Heart right ventricle (tissue), 16 donors: ENCODE measurements around the gene COL5A2. TPM values are rescaled to one million over a fixed set of nuclear protein-coding genes. Genes with fewer than 3 reads are reported as not detected.

Experiments
- ATAC-seq, 8 donors: fragments of 200-7000 bp; cut with Tn5 transposase; one replicate each; pipeline ENCODE4 v1.9.1; 2020; ENCODE audit warnings: mild to moderate bottlenecking in 8 of 8, moderate library complexity in 8 of 8, moderate number of reproducible peaks in 1 of 8
- DNase-seq, 2 donors: peaks; one replicate each; pipeline ENCODE4 v3.0.0-alpha.2; 2020
- H3K27ac ChIP-seq, 10 donors: fragments of 200-600 bp; sonication (generic) in 2 of 10; one replicate each; pipeline versions ENCODE4 v1.5.0 to v1.8.0; 2020 to 2022; ENCODE audit warnings: mild to moderate bottlenecking in 3 of 10
- H3K27me3 ChIP-seq, 7 donors: fragments of 200-600 bp; one replicate each; pipeline ENCODE4 v1.8.0; 2021 to 2022; ENCODE audit warnings: mild to moderate bottlenecking in 2 of 7
- H3K36me3 ChIP-seq, 9 donors: fragments of 200-600 bp; sonication (generic) in 1 of 9; one replicate each; pipeline versions ENCODE4 v1.5.0 to v1.8.0; 2020 to 2022; ENCODE audit warnings: mild to moderate bottlenecking in 2 of 9
- H3K4me1 ChIP-seq, 9 donors: fragments of 200-600 bp; sonication (generic) in 1 of 9; one replicate each; pipeline versions ENCODE4 v1.5.0 to v1.8.0; 2020 to 2022; ENCODE audit warnings: mild to moderate bottlenecking in 4 of 9
- H3K4me3 ChIP-seq, 10 donors: fragments of 200-600 bp; sonication (generic) in 2 of 10; one replicate each; pipeline versions ENCODE4 v1.5.0 to v1.8.0; 2020 to 2022; ENCODE audit warnings: mild to moderate bottlenecking in 7 of 10, moderate library complexity in 2 of 10
- H3K9me3 ChIP-seq, 11 donors: fragments of 200-600 bp in 10 of 11; sonication (generic) in 2 of 11; one replicate each; pipeline versions ENCODE4 v1.5.0 to v1.8.0; 2013 to 2022; ENCODE audit warnings: mild to moderate bottlenecking in 2 of 11, control low read depth in 1 of 11, moderate library complexity in 1 of 11
- CTCF ChIP-seq, 9 donors: fragments of 200-600 bp; sonication (generic) in 2 of 9; IDR thresholded peaks; one replicate each; pipeline versions ENCODE4 v1.5.0 to v1.8.0; 2021 to 2022; ENCODE audit warnings: antibody characterized with exemption in 9 of 9, mild to moderate bottlenecking in 5 of 9, moderate library complexity in 1 of 9
- WGBS, 2 donors: extraction: QIAGEN DNeasy Blood & Tissue Kit; methylation state at CpG; one replicate each; pipeline ENCODE4 v1.1.7; 2013; ENCODE audit warnings: inconsistent platforms in 1 of 2; 5-methylcytosine and 5-hydroxymethylcytosine counted together
- intact Hi-C, 10 donors: fragments of 100-400 bp; cut with DNase I; formaldehyde crosslinking; loops; one replicate each; pipeline versions ENCODE4 v1.11.1 to v1.14.2; 2022
- polyA plus RNA-seq, 2 donors: library from polyadenylated mRNA; stranded (reverse); fragments of 200-250 nt; gene quantifications; one replicate each; pipeline ENCODE4 v1.2.3, GENCODE V29; 2013
- total RNA-seq, 10 donors: library from RNA; stranded (reverse); fragmentation: NEBNext Ultra II Directional in 3 of 10; extraction: Animal tissue kit (Norgen Biotek cat#: 25700) in 3 of 10; gene quantifications; one replicate each; pipeline versions ENCODE4 v1.2.1 to v1.2.4, GENCODE V29; 2021 to 2023
- donor health status: Arrhythmogenic right ventricular cardiomyopathy.
- donor health status: ischemic (EF 13 %, LVEDD 7.1; RV severe dilation, severe dysfunction).
- donor health status: healthy with polysubstance abuse.
- donor health status: DM: no; HTN: yes; CAD: no.
- donor health status: DM: no; HTN: no; CAD: no.
- donor health status: ischemic (EF 25% LVEDD 6.9; RV normal size, moderate dysfunction).
- donor health status: ischemic (EF 25% LVEDD 5.7; RV mildly dilated, moderate dysfunction).
- donor health status: healthy.
- donor health status: DM: yes; HTN: yes; CAD: no.
- donor health status: Ischemic cardiomyopathy.
- donor health status: ischemic (EF 35%, LVEDD 5.7; RV mildly dilated, moderate dysfunction).
- donor health status: nonischemic (EF 11% LVEDD 7.7; RV severe dilation, severe dysfunction).
- donor health status: DM: yes; HTN: yes; CAD: no.
- donor health status: PGD.
- donor health status: ischemic (EF 29% LVEDD 5.4; RV normal size, mild dysfunction).
- donor health status: nonischemic (EF 23%, LVEDD 6.1; RV moderate dilation, normal function).

The COL5A2 gene
- total and polyA plus RNA-seq, 12 donors, result 4.8 to 44.7 (median 8.7) TPM

GRCh38 chr2:189151906-189152305, 27.7 kb downstream of the COL5A2 start:
- H3K27ac ChIP-seq, result peak overlapping the region in 5 of 10 donors; percentile 15 to 56 (median 16)
- intact Hi-C loops, result loop anchor here in 1 of 10 donors (10.0 kb wide), 1 partner anchor 133 kb away; no protein-coding TSS in a partner anchor
- H3K36me3 ChIP-seq, result no peaks in the 10 kb centered on the region
- TF ChIP-seq CTCF (IDR thresholded peaks at IDR 0.05), result no peak
- ATAC-seq (no peak), DNase-seq (no peak)
- peaks cover 0 to 30% (median 14%) of the 10 kb centered on the region in 9 donors for H3K4me1 ChIP-seq
- no peak overlapping the region for H3K4me3 ChIP-seq
- H3K9me3 ChIP-seq, result no peaks in the 10 kb centered on the region
- no peaks in the 10 kb centered on the region for H3K27me3 ChIP-seq

DNA sequence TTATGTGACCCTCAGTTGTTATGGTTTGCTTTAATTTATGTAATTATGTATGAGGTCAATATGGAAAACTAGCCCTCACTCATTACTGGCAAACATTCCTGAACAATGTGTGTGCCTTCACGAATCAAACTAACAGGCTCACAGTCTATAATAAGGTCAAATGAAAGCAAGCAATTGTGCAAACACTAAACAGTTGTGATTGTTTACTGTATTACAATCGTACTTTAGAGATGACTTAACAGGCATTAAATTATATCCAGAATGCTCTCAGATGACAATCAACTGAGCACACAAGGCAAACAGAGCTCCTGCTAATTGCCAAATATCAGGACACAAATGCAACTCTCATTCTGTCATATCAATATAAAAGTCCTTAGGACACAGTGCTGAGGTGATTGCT, 29.5 kb downstream of the COL5A2 start:
- no peak for TF ChIP-seq CTCF (IDR thresholded peaks at IDR 0.05)
- Histone ChIP-seq H3K27me3 (no peaks in the 10 kb centered on the region), H3K36me3 (no peaks in the 10 kb centered on the region), H3K27ac (no peak overlapping the region), H3K4me3 (no peak overlapping the region), H3K4me1 (peaks cover 0 to 36% (median 17%) of the 10 kb centered on the region in 9 donors), H3K9me3 (no peaks in the 10 kb centered on the region)
- WGBS, 2 donors, result 17 to 20% methylated on average over 2 of the region's 2 CpGs
- DNase-seq (no peak), ATAC-seq (no peak)
- intact Hi-C loops, result loop anchor here in 1 of 10 donors (10.0 kb wide), 1 partner anchor 135 kb away; no protein-coding TSS in a partner anchor

- H3K4me3 ChIP-seq, result no peak overlapping the region
- peaks cover 0 to 30% (median 11%) of the 10 kb centered on the region in 9 donors for H3K4me1 ChIP-seq
- no peak for TF ChIP-seq CTCF (IDR thresholded peaks at IDR 0.05)
- WGBS, 2 donors, result 91 to 98% methylated on average over 1 of the region's 1 CpG
- ATAC-seq (no peak), DNase-seq (no peak)
- intact Hi-C loops, result no loop called here
- H3K27me3 ChIP-seq, result no peaks in the 10 kb centered on the region
- H3K9me3 ChIP-seq, result no peaks in the 10 kb centered on the region
- H3K27ac ChIP-seq, result no peak overlapping the region
- no peaks in the 10 kb centered on the region for H3K36me3 ChIP-seq
These were observed 31.6 kb downstream of the COL5A2 start for GRCh38 chr2:189147989-189148388.

DNA sequence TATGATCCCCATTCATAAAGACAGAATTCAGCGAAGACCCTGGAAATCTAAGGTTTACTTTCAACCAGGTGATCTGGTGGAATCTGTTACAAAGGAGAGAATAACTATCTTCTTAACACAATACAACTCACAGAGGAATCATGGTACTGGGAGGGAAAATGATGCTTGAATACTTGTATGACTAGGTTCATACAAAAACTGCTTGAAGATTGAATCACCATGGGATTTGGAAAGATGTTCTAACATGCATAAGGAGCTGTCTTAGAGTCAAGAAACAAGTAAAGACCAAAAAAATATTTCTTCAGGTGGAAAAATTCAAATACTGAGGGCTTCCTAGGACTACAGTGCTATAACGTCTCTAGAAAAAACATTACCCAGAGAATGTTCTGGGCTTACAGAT, 32.2 kb downstream of the COL5A2 start:
- TF ChIP-seq CTCF (IDR thresholded peaks at IDR 0.05), result no peak
- H3K9me3 ChIP-seq, result no peaks in the 10 kb centered on the region
- H3K4me3 ChIP-seq, result no peak overlapping the region
- WGBS, 2 donors, result 89 to 90% methylated on average over 2 of the region's 2 CpGs
- no peak overlapping the region for H3K27ac ChIP-seq
- ATAC-seq, result no peak
- no peaks in the 10 kb centered on the region for H3K27me3 ChIP-seq
- no peak for DNase-seq
- H3K36me3 ChIP-seq, result no peaks in the 10 kb centered on the region
- intact Hi-C loops, result no loop called here
- peaks cover 0 to 24% (median 9%) of the 10 kb centered on the region in 9 donors for H3K4me1 ChIP-seq
